Osteocyte (in vitro differentiated cells): ENCODE data around the gene WDFY3. TPM values are rescaled to one million over a fixed set of nuclear protein-coding genes. Genes with fewer than 3 reads are reported as not detected.

Experiments used
- DNase-seq: peaks from one replicate; pipeline ENCODE4 v3.0.0; 2021; ENCODE audit warnings: mixed read lengths; ENCODE audit not compliant: unreplicated experiment; ENCODE audit errors: extremely low spot score
- H3K27ac Mint-ChIP-seq: one replicate; pipeline ENCODE4 v1.8.0; 2021; ENCODE audit warnings: mild to moderate bottlenecking, mixed read lengths; ENCODE audit not compliant: unreplicated experiment
- H3K27me3 Mint-ChIP-seq: one replicate; pipeline ENCODE4 v1.8.0; 2021; ENCODE audit warnings: mixed read lengths; ENCODE audit not compliant: unreplicated experiment
- H3K36me3 Mint-ChIP-seq: one replicate; pipeline ENCODE4 v1.8.0; 2021; ENCODE audit warnings: mixed read lengths; ENCODE audit not compliant: unreplicated experiment
- H3K4me1 Mint-ChIP-seq: one replicate; pipeline ENCODE4 v1.8.0; 2021; ENCODE audit warnings: mixed read lengths; ENCODE audit not compliant: unreplicated experiment
- H3K4me3 Mint-ChIP-seq: one replicate; pipeline ENCODE4 v1.8.0; 2021; ENCODE audit warnings: mild to moderate bottlenecking, moderate library complexity, mixed read lengths; ENCODE audit not compliant: unreplicated experiment
- H3K9me3 Mint-ChIP-seq: one replicate; pipeline ENCODE4 v1.8.0; 2021; ENCODE audit warnings: mixed read lengths; ENCODE audit not compliant: unreplicated experiment
- total RNA-seq: library from RNA; stranded (reverse); gene quantifications from 2 replicates; pipeline ENCODE4 v1.2.1, GENCODE V29; 2021
- TF ChIP-seq, protein P1 (sequence below): fragments of 200-600 bp; sonication (generic); IDR thresholded peaks from 2 replicates; pipeline ENCODE4 v1.5.0; 2021; ENCODE audit warnings: antibody characterized with exemption, mild to moderate bottlenecking, moderate library complexity

The WDFY3 gene
- total RNA-seq, 1 donor from 2014 or later, result 91.4 TPM

DNA sequence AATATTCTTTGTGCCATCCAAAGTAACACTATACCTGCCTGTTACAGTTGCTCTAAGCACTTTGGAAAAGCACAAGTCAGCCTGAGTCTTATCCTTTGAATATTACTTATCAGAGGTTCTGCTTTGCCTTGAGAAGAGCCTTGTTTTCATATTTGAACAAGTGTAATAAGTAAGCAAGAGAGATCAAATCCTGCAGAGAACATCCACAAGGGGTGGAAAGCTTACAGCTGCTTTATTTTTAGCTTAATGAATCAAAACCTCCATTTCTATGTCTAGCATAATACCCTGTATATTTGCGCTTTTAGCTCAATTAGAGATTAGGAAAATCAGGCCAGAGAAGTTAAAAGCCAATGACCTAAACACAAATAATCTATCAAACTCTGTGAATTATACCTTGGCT is 243.8 kb downstream of the WDFY3 start:
- H3K27me3 Mint-ChIP-seq, result no peaks in the 10 kb centered on the region
- peaks cover 14% of the 10 kb centered on the region for H3K4me1 Mint-ChIP-seq
- no peak for DNase-seq
- TF ChIP-seq, protein P1, sequence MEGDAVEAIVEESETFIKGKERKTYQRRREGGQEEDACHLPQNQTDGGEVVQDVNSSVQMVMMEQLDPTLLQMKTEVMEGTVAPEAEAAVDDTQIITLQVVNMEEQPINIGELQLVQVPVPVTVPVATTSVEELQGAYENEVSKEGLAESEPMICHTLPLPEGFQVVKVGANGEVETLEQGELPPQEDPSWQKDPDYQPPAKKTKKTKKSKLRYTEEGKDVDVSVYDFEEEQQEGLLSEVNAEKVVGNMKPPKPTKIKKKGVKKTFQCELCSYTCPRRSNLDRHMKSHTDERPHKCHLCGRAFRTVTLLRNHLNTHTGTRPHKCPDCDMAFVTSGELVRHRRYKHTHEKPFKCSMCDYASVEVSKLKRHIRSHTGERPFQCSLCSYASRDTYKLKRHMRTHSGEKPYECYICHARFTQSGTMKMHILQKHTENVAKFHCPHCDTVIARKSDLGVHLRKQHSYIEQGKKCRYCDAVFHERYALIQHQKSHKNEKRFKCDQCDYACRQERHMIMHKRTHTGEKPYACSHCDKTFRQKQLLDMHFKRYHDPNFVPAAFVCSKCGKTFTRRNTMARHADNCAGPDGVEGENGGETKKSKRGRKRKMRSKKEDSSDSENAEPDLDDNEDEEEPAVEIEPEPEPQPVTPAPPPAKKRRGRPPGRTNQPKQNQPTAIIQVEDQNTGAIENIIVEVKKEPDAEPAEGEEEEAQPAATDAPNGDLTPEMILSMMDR, result no peak
- H3K9me3 Mint-ChIP-seq, result no peaks in the 10 kb centered on the region
- peaks cover 41% of the 10 kb centered on the region for H3K36me3 Mint-ChIP-seq
- H3K27ac Mint-ChIP-seq, result no peak overlapping the region
- no peak overlapping the region for H3K4me3 Mint-ChIP-seq

DNA sequence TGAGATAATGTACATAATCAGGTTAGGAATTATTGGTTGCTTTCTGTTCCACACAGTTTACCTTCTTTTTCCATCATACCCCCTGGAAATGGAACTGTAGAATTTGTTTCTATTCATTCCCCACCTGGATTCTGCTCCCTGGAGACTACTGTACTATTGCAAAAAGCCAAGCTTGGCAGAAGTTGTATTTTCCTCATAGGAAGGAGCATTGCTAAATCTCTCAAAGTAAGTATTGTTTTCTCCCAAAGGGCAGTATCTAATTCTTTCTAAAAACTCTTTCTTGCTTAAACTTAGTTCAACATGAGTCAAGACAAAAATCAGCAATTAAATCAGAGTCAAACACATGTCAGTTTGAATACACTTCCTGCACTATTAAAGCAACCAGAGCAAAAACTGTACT is 247.4 kb downstream of the WDFY3 start:
- peaks cover 41% of the 10 kb centered on the region for H3K36me3 Mint-ChIP-seq
- no peak for DNase-seq
- H3K4me1 Mint-ChIP-seq, result peaks cover 1% of the 10 kb centered on the region
- TF ChIP-seq, protein P1, result no peak
- no peaks in the 10 kb centered on the region for H3K9me3 Mint-ChIP-seq
- no peak overlapping the region for H3K27ac Mint-ChIP-seq
- no peaks in the 10 kb centered on the region for H3K27me3 Mint-ChIP-seq
- H3K4me3 Mint-ChIP-seq, result no peak overlapping the region

DNA sequence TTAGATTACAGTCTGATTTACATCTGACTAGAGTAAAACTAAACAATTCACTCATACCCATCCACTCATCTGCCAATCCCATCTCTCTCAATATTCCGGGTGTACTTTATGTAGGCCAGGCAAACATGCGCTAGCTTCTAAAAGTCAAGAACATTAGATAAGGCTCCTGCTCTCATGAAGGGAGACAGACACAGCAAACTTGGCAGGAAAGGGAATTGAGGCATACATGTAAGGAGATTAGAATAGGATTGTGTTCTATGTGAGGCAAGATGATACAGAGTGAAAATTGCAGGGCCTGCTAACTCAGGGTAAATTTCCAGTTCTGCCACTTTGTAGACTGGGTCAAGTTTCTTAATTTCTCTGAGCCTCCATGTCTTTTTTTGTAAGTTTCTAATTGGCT is 247.8 kb downstream of the WDFY3 start:
- DNase-seq, result no peak
- H3K4me3 Mint-ChIP-seq, result no peak overlapping the region
- H3K36me3 Mint-ChIP-seq, result peaks cover 38% of the 10 kb centered on the region
- TF ChIP-seq, protein P1, result no peak
- H3K27me3 Mint-ChIP-seq, result no peaks in the 10 kb centered on the region
- H3K4me1 Mint-ChIP-seq, result peaks cover 1% of the 10 kb centered on the region
- no peaks in the 10 kb centered on the region for H3K9me3 Mint-ChIP-seq
- no peak overlapping the region for H3K27ac Mint-ChIP-seq

DNA sequence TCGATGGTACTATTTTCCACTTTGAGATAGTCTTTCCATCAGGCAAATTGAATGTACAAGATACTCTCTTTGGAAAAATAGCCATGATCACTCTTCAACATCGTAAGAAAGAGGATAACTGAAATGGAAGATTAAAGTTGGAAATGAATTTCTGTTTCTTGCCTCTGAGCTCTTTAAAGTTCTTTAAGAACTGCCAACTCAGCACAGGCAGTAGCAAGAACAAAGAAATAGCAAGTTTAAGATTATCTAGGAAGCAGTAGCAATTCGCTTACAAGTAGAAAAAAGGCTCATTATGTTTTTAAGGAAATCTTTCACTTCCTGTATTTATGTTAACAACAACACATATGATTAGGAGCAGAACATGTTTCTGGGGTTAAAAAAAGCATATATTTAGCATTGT is 255.9 kb downstream of the WDFY3 start:
- no peaks in the 10 kb centered on the region for H3K27me3 Mint-ChIP-seq
- H3K4me1 Mint-ChIP-seq, result no peaks in the 10 kb centered on the region
- no peak overlapping the region for H3K4me3 Mint-ChIP-seq
- DNase-seq, result no peak
- peaks cover 59% of the 10 kb centered on the region for H3K36me3 Mint-ChIP-seq
- TF ChIP-seq, protein P1, result no peak
- H3K27ac Mint-ChIP-seq, result no peak overlapping the region
- H3K9me3 Mint-ChIP-seq, result peaks cover 7% of the 10 kb centered on the region

DNA sequence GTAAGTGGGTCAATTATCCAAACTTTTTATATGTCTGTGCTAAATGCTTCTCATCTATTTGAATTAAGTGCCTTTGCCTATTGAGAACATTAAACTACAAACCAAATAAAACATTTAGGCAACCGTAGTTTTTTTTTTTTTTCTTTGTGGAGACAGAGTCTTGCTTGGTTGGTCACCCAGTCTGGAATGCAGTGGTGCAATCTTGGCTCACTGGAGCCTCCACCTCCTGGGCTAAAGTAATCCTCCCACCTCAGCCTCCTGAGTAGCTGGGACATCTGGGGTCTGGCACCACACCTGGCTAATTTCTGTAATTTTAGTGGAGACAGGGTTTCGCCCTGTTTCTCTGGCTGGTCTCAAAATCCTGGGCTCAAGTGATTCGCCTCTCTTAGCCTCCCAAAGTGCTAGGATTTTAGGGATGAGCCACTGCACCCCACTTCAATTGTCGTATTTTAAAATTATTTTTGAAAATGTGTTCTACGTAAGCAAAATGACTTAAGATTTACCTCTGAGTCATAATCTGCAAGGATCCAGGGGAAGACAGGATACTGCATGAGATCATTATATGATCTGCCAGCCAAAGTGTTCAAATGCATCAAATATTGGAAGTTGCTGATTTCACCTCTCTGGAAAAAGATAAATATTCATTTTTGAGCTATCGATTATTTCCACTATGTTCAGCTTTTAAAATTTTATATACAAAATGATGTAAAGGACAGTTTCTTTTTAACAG is 257.9 kb downstream of the WDFY3 start:
- H3K27ac Mint-ChIP-seq, result no peak overlapping the region
- TF ChIP-seq, protein P1, result no peak
- H3K27me3 Mint-ChIP-seq, result no peaks in the 10 kb centered on the region
- peaks cover 59% of the 10 kb centered on the region for H3K36me3 Mint-ChIP-seq
- peaks cover 7% of the 10 kb centered on the region for H3K9me3 Mint-ChIP-seq
- no peaks in the 10 kb centered on the region for H3K4me1 Mint-ChIP-seq
- DNase-seq, result no peak
- H3K4me3 Mint-ChIP-seq, result no peak overlapping the region
